Neural progenitor cell (in vitro differentiated cells): ENCODE data around the gene FLAD1. TPM values are rescaled to one million over a fixed set of nuclear protein-coding genes. Genes with fewer than 3 reads are reported as not detected.

Source experiments
- DNase-seq: peaks from one replicate; pipeline ENCODE4 v3.0.0-alpha.2; 2016; ENCODE audit warnings: low spot score
- H2AFZ ChIP-seq: fragments of 200-600 bp; sonication (generic); replicated peaks from 2 replicates; pipeline ENCODE4 v1.6.1; 2016; ENCODE audit warnings: antibody characterized with exemption
- H3F3A ChIP-seq: fragments of 200-600 bp; sonication (generic); 2 replicates; pipeline ENCODE4 v1.6.1; 2016; ENCODE audit warnings: antibody characterized with exemption, low read depth
- H3K27ac ChIP-seq: fragments of 200-600 bp; sonication (generic); 2 replicates; pipeline ENCODE4 v1.5.1; 2016; ENCODE audit warnings: mild to moderate bottlenecking
- H3K27me3 ChIP-seq: fragments of 200-600 bp; sonication (generic); 2 replicates; pipeline ENCODE4 v1.6.1; 2016; ENCODE audit warnings: mild to moderate bottlenecking, moderate library complexity
- H3K36me3 ChIP-seq: fragments of 200-600 bp; sonication (generic); 2 replicates; pipeline ENCODE4 v1.5.1; 2016
- H3K4me1 ChIP-seq: fragments of 200-600 bp; sonication (generic); 2 replicates; pipeline ENCODE4 v1.6.1; 2016; ENCODE audit warnings: mixed run types
- H3K4me2 ChIP-seq: fragments of 200-600 bp; sonication (generic); 2 replicates; pipeline ENCODE4 v1.6.1; 2016
- H3K4me3 ChIP-seq: fragments of 200-600 bp; sonication (generic); 2 replicates; pipeline ENCODE4 v1.5.1; 2016
- H3K79me2 ChIP-seq: fragments of 200-600 bp; sonication (generic); 2 replicates; pipeline ENCODE4 v1.6.1; 2016; ENCODE audit warnings: low read depth
- H3K9ac ChIP-seq: fragments of 200-600 bp; sonication (generic); 2 replicates; pipeline ENCODE4 v1.6.1; 2016
- H3K9me3 ChIP-seq: fragments of 200-600 bp; sonication (generic); 2 replicates; pipeline ENCODE4 v1.5.1; 2016; ENCODE audit warnings: low read depth
- H4K20me1 ChIP-seq: fragments of 200-600 bp; sonication (generic); 2 replicates; pipeline ENCODE4 v1.6.1; 2016; ENCODE audit warnings: low read depth
- H3K27ac Mint-ChIP-seq: 3 replicates; pipeline ENCODE4 v1.8.0; 2021; ENCODE audit warnings: mixed read lengths
- H3K27me3 Mint-ChIP-seq: 2 replicates; pipeline ENCODE4 v1.8.0; 2022; ENCODE audit warnings: low read depth, mild to moderate bottlenecking, inconsistent platforms, moderate library complexity, mixed read lengths; ENCODE audit not compliant: insufficient read depth
- H3K36me3 Mint-ChIP-seq: 3 replicates; pipeline ENCODE4 v1.8.0; 2021; ENCODE audit warnings: mixed read lengths
- H3K4me1 Mint-ChIP-seq: 3 replicates; pipeline ENCODE4 v1.8.0; 2021; ENCODE audit warnings: mixed read lengths
- H3K4me3 Mint-ChIP-seq: 3 replicates; pipeline ENCODE4 v1.8.0; 2021; ENCODE audit warnings: mild to moderate bottlenecking, moderate library complexity, mixed read lengths
- H3K9me3 Mint-ChIP-seq: 3 replicates; pipeline ENCODE4 v1.8.0; 2020; ENCODE audit warnings: mixed read lengths
- EZH2 ChIP-seq: fragments of 200-600 bp; sonication (generic); IDR thresholded peaks from 2 replicates; pipeline ENCODE4 v1.6.1; 2017; ENCODE audit warnings: antibody characterized with exemption, mild to moderate bottlenecking, moderate library complexity
- EZH2phosphoT487 ChIP-seq: fragments of 200-600 bp; sonication (generic); IDR thresholded peaks from 2 replicates; pipeline ENCODE4 v1.6.1; 2017; ENCODE audit warnings: antibody characterized with exemption
- total RNA-seq: library from RNA; depleted of rRNA; stranded (reverse); fragments of >200 nt; gene quantifications from 2 replicates; pipeline ENCODE4 v1.2.3, GENCODE V29; 2015; ENCODE audit warnings: low replicate concordance
- TF ChIP-seq, protein P1 (sequence below): fragments of 200-600 bp; sonication (generic); IDR thresholded peaks from 2 replicates; pipeline ENCODE4 v1.5.1; 2017; ENCODE audit warnings: antibody characterized with exemption, mild to moderate bottlenecking

FLAD1 gene
- total RNA-seq, 1 donor from 2014 or later: 19.3 TPM

DNA sequence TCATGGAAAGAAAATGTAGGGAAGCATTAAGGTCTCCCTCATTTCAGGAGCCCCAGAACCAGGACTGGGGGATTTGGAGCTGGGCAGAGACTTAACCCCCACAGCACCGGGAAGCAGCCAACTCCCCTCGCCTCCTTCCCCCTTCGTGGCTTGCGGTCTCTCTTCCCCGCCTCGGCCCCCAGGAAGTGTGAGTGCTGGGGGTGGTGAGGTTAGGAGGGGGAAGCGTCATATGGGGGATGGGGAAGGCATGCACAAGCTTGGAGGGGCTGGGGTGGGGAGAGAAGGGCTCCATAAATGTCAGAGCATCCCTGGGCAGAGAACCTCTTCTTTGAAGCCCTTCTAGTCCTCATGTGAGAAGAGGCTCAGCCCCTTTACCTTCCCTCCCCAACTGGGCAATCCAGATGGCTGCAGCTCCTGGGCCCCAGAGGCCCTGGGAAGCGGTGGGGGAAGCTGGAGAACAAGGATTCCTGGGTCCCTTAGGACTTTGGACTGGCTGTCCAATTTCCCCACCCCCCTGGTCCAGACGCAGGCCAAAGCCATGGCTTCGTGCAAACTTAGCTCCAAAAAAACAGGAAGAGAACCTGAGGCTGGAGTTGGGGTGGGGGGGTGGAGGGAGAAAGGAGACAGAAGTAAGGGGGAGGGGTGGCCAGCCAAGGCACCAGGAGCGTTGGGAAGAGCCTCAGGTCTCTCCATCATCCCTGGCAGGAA lies 27.2 kb downstream of the FLAD1 start:
- Mint-ChIP-seq H3K36me3 (no peaks in the 10 kb centered on the region), H3K27ac (no peak overlapping the region), H3K4me3 (no peak overlapping the region), H3K4me1 (peaks cover 20% of the 10 kb centered on the region), H3K27me3 (peaks cover 2% of the 10 kb centered on the region), H3K9me3 (no peaks in the 10 kb centered on the region)
- Histone ChIP-seq H3K27ac (peak overlapping the region; percentile 74), H3K4me1 (peaks cover 36% of the 10 kb centered on the region), H3K9ac (no peak overlapping the region), H3F3A (peaks cover 19% of the 10 kb centered on the region), H3K4me3 (no peak overlapping the region), H3K4me2 (peak overlapping the region; percentile 61), H3K27me3 (no peaks in the 10 kb centered on the region), H3K36me3 (no peaks in the 10 kb centered on the region), H3K79me2 (peaks cover 26% of the 10 kb centered on the region), H2AFZ (no peak overlapping the region), H3K9me3 (no peaks in the 10 kb centered on the region), H4K20me1 (no peaks in the 10 kb centered on the region)
- no peak for DNase-seq
- TF ChIP-seq EZH2phosphoT487 (no peak), EZH2 (no peak)
- TF ChIP-seq, protein P1, sequence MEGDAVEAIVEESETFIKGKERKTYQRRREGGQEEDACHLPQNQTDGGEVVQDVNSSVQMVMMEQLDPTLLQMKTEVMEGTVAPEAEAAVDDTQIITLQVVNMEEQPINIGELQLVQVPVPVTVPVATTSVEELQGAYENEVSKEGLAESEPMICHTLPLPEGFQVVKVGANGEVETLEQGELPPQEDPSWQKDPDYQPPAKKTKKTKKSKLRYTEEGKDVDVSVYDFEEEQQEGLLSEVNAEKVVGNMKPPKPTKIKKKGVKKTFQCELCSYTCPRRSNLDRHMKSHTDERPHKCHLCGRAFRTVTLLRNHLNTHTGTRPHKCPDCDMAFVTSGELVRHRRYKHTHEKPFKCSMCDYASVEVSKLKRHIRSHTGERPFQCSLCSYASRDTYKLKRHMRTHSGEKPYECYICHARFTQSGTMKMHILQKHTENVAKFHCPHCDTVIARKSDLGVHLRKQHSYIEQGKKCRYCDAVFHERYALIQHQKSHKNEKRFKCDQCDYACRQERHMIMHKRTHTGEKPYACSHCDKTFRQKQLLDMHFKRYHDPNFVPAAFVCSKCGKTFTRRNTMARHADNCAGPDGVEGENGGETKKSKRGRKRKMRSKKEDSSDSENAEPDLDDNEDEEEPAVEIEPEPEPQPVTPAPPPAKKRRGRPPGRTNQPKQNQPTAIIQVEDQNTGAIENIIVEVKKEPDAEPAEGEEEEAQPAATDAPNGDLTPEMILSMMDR: no peak

DNA sequence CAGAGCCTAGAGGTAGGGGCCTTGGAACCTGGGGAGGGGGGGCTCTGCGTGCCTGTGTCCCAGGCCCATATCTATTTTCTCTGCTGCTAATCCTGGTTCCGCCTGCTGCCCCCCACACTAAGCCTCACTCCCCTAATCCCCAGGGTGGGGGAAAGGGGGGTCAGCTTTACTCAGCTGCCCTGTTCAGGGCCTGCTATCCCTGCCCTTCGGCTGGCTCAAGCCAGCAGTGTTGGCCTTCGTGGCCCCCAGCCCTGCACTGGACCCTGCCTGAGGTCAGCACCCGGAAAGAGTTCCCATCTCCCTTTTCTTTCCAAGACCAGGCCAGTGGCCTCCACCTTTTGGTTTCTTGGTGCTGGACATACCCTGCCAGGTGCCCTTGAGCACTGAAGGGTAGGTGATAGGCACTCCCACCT lies 27.9 kb downstream of the FLAD1 start:
- peak; percentile 50 for DNase-seq
- Histone ChIP-seq H3K27ac (peak overlapping the region; percentile 74), H3K9ac (no peak overlapping the region), H3K4me1 (peaks cover 36% of the 10 kb centered on the region), H3F3A (peaks cover 19% of the 10 kb centered on the region), H2AFZ (no peak overlapping the region), H3K9me3 (no peaks in the 10 kb centered on the region), H3K4me2 (peak overlapping the region; percentile 61), H3K79me2 (peaks cover 26% of the 10 kb centered on the region), H3K4me3 (no peak overlapping the region), H4K20me1 (no peaks in the 10 kb centered on the region), H3K36me3 (no peaks in the 10 kb centered on the region), H3K27me3 (no peaks in the 10 kb centered on the region)
- Mint-ChIP-seq H3K4me3 (no peak overlapping the region), H3K36me3 (peaks cover 2% of the 10 kb centered on the region), H3K27me3 (peaks cover 2% of the 10 kb centered on the region), H3K4me1 (peaks cover 20% of the 10 kb centered on the region), H3K27ac (peak overlapping the region; percentile 69), H3K9me3 (no peaks in the 10 kb centered on the region)
- no peak for TF ChIP-seq EZH2
- TF ChIP-seq, protein P1: no peak
- TF ChIP-seq EZH2phosphoT487: no peak

DNA sequence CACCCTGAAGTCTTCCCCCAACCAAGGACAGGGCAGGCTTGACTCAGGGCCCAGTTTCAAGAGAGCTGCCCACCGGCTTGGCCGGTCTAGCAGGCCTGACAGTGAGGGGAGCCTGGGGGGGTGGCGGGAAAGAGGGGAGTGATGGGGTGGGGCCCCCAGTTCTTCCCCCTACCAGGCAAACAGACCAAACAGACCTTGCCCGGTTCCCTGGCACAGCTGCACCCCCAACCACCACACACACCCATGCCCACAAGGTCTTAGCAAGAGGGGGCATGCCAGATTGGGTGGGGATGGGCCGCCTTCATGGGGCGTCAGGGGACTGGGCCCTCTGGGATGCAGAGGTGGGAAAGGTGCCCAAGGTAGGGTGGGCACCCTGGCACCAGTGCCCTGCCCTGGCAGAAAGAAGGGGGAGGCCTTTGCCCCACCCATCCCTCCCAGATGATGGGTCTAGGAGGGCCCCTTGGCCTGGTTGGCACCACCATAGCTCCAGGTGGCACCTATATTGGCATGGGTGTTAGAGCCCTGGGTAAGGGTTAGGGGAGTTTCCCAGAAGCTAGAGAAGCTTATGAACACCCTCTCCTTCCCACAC lies 28.4 kb downstream of the FLAD1 start:
- Histone ChIP-seq H3K36me3 (no peaks in the 10 kb centered on the region), H2AFZ (no peak overlapping the region), H3K4me1 (peaks cover 36% of the 10 kb centered on the region), H4K20me1 (no peaks in the 10 kb centered on the region), H3K4me2 (peak overlapping the region; percentile 61), H3K9ac (no peak overlapping the region), H3K79me2 (peaks cover 22% of the 10 kb centered on the region), H3K27me3 (no peaks in the 10 kb centered on the region), H3F3A (peaks cover 19% of the 10 kb centered on the region), H3K9me3 (no peaks in the 10 kb centered on the region), H3K27ac (no peak overlapping the region), H3K4me3 (no peak overlapping the region)
- H3K4me3 Mint-ChIP-seq: no peak overlapping the region
- peak overlapping the region; percentile 69 for H3K27ac Mint-ChIP-seq
- DNase-seq: no peak
- H3K9me3 Mint-ChIP-seq: no peaks in the 10 kb centered on the region
- peaks cover 2% of the 10 kb centered on the region for H3K36me3 Mint-ChIP-seq
- peaks cover 2% of the 10 kb centered on the region for H3K27me3 Mint-ChIP-seq
- no peak for TF ChIP-seq EZH2
- no peak for TF ChIP-seq EZH2phosphoT487
- TF ChIP-seq, protein P1: no peak
- peaks cover 20% of the 10 kb centered on the region for H3K4me1 Mint-ChIP-seq
